Keratinocyte (primary cell): ENCODE data around the gene MUC5B. TPM values are rescaled to one million over a fixed set of nuclear protein-coding genes. Genes with fewer than 3 reads are reported as not detected.

ENCODE experiments used
- DNase-seq: peaks from one replicate; pipeline ENCODE4 v3.0.0-alpha.2; 2011; ENCODE audit warnings: low read depth, missing footprints, low spot score
- FAIRE-seq: peaks from 2 replicates; lab custom pipeline; 2011; peaks lifted over from hg19 to GRCh38; lab: Jason Lieb, UNC
- H2AFZ ChIP-seq: 2 replicates; pipeline ENCODE4 v1.6.0; 2012; ENCODE audit warnings: low read length, control low read depth, inconsistent platforms; ENCODE audit not compliant: control insufficient read depth
- H3K27ac ChIP-seq: 2 replicates; pipeline ENCODE4 v1.5.1; 2011; ENCODE audit warnings: low read length; ENCODE audit not compliant: control insufficient read depth, insufficient read depth
- H3K27me3 ChIP-seq: 3 replicates; pipeline ENCODE4 v1.6.0; 2011; ENCODE audit warnings: low read length; ENCODE audit not compliant: control insufficient read depth, insufficient read depth; ENCODE audit errors: extremely low read depth
- H3K36me3 ChIP-seq, 2 experiments: 2 replicates in 1 of 2; 3 replicates in 1 of 2; pipeline ENCODE4 v1.5.1; 2011; ENCODE audit warnings: low read length in 2 of 2, mild to moderate bottlenecking in 1 of 2; ENCODE audit not compliant: control insufficient read depth in 2 of 2, insufficient read depth in 2 of 2; ENCODE audit errors: extremely low read depth in 1 of 2
- H3K4me1 ChIP-seq: 3 replicates; pipeline ENCODE4 v1.5.1; 2011; ENCODE audit warnings: low read length; ENCODE audit not compliant: control insufficient read depth, insufficient read depth; ENCODE audit errors: extremely low read depth
- H3K4me2 ChIP-seq: 3 replicates; pipeline ENCODE4 v1.6.0; 2011; ENCODE audit warnings: low read depth, low read length; ENCODE audit not compliant: control insufficient read depth, insufficient read depth; ENCODE audit errors: extremely low read depth
- H3K4me3 ChIP-seq, 3 experiments: fragments of 200-600 bp in 1 of 3; sonication (generic) in 1 of 3; 2 replicates in 2 of 3; 3 replicates in 1 of 3; pipeline ENCODE4 v1.5.1; 2011 to 2016; ENCODE audit warnings: low read length in 3 of 3, mild to moderate bottlenecking in 3 of 3, control low read depth in 2 of 3, inconsistent platforms in 1 of 3, low read depth in 1 of 3, mixed read lengths in 1 of 3, mixed run types in 1 of 3, moderate library complexity in 1 of 3; ENCODE audit not compliant: control insufficient read depth in 2 of 3, insufficient read depth in 2 of 3; ENCODE audit errors: extremely low read depth in 1 of 3
- H3K79me2 ChIP-seq: 2 replicates; pipeline ENCODE4 v1.6.0; 2012; ENCODE audit warnings: low read length; ENCODE audit not compliant: control insufficient read depth, insufficient read depth
- H3K9ac ChIP-seq: 3 replicates; pipeline ENCODE4 v1.6.0; 2011; ENCODE audit warnings: low read length; ENCODE audit not compliant: control insufficient read depth, insufficient read depth; ENCODE audit errors: extremely low read depth
- H3K9me1 ChIP-seq: 3 replicates; pipeline ENCODE4 v1.6.0; 2011; ENCODE audit warnings: low read length; ENCODE audit not compliant: control insufficient read depth, insufficient read depth; ENCODE audit errors: extremely low read depth
- H3K9me3 ChIP-seq: 2 replicates; pipeline ENCODE4 v1.5.1; 2012; ENCODE audit warnings: low read depth, low read length; ENCODE audit not compliant: control insufficient read depth
- H4K20me1 ChIP-seq: 3 replicates; pipeline ENCODE4 v1.6.0; 2011; ENCODE audit warnings: low read length; ENCODE audit not compliant: control insufficient read depth, insufficient read depth; ENCODE audit errors: extremely low read depth
- CTCF ChIP-seq, 3 experiments: IDR thresholded peaks in 1 of 3; conservative IDR thresholded peaks in 1 of 3; optimal IDR thresholded peaks in 1 of 3; 2 replicates in 2 of 3; 3 replicates in 1 of 3; pipeline versions ENCODE3 to v1.5.1; 2011; ENCODE audit warnings: low read length in 3 of 3, mild to moderate bottlenecking in 3 of 3, moderate library complexity in 2 of 3, control low read depth in 1 of 3, inconsistent platforms in 1 of 3; ENCODE audit not compliant: insufficient read depth in 2 of 3; ENCODE audit errors: extremely low read depth in 1 of 3
- EZH2 ChIP-seq: IDR thresholded peaks from one replicate; pipeline ENCODE4 v1.6.1; 2012; ENCODE audit warnings: inconsistent platforms, mild to moderate bottlenecking, low read length, moderate library complexity
- dilution Hi-C: fragments of 300-500 bp; cut with MboI; formaldehyde crosslinking; loops from one replicate; pipeline ENCODE4 v1.7.0; 2020; ENCODE audit warnings: low sequenced_read_pairs; ENCODE audit not compliant: extremely low pct_ligation_motif_present
- polyA plus RNA-seq, 5 experiments: library from polyadenylated mRNA; depleted of rRNA in 3 of 5; stranded (reverse) in 3 of 5; stranded (forward) in 1 of 5; unstranded in 1 of 5; fragments of >200 nt; gene quantifications; 1 replicate in 1 of 5; 2 replicates in 3 of 5; 3 replicates in 1 of 5; pipeline versions ENCODE4 v1.2.1 to v1.2.3, GENCODE V29; 2011 to 2012; ENCODE audit warnings: missing spikeins in 2 of 5, low read depth in 1 of 5, low replicate concordance in 1 of 5

MUC5B gene
- polyA plus RNA-seq, 1 donor (not counting 4 experiments of a cell fraction or from before 2014, with no cell fraction given): not detected

- no peak for FAIRE-seq
- peaks cover 2% of the 10 kb centered on the region for H4K20me1 ChIP-seq
- H3K79me2 ChIP-seq: no peaks in the 10 kb centered on the region
- H3K27ac ChIP-seq: no peak overlapping the region
- no peaks in the 10 kb centered on the region for H3K9me3 ChIP-seq
- H3K4me3 ChIP-seq: no peak overlapping the region
- dilution Hi-C loops: no loop called here
- peaks cover 9 to 13% of the 10 kb centered on the region in 2 experiments for H3K36me3 ChIP-seq
- no peak for DNase-seq
- no peak overlapping the region for H3K4me2 ChIP-seq
- H3K9ac ChIP-seq: no peak overlapping the region
- H2AFZ ChIP-seq: no peak overlapping the region
- no peaks in the 10 kb centered on the region for H3K9me1 ChIP-seq
- no peaks in the 10 kb centered on the region for H3K27me3 ChIP-seq
- H3K4me1 ChIP-seq: no peaks in the 10 kb centered on the region
- no peak for TF ChIP-seq CTCF (optimal IDR thresholded peaks at IDR 0.05 in 1 of 3, IDR thresholded peaks at IDR 0.05 in 1 of 3, conservative IDR thresholded peaks at IDR 0.05 in 1 of 3; ENCODE audit: extremely low read depth in 1 of 3, insufficient read depth in 2 of 3, low read length in 3 of 3)
- no peak for TF ChIP-seq EZH2
Observed at GRCh38 chr11:1271406-1271805, 48.5 kb downstream of the MUC5B start.

GRCh38 chr11:1271927-1272326 lies 49.1 kb downstream of the MUC5B start:
- dilution Hi-C loops: no loop called here

More at GRCh38 chr11:1271927-1272326, 49.1 kb downstream of the MUC5B start:
- Histone ChIP-seq H3K79me2 (no peaks in the 10 kb centered on the region), H3K27ac (no peak overlapping the region), H4K20me1 (peaks cover 2% of the 10 kb centered on the region), H3K27me3 (no peaks in the 10 kb centered on the region), H3K4me1 (no peaks in the 10 kb centered on the region), H2AFZ (no peak overlapping the region), H3K4me2 (no peak overlapping the region), H3K9me3 (no peaks in the 10 kb centered on the region), H3K9ac (no peak overlapping the region), H3K4me3 (no peak overlapping the region), H3K9me1 (no peaks in the 10 kb centered on the region), H3K36me3 (peaks cover 9 to 18% of the 10 kb centered on the region in 2 experiments)
- DNase-seq: no peak
- FAIRE-seq: no peak
- TF ChIP-seq EZH2 (no peak), CTCF (optimal IDR thresholded peaks at IDR 0.05 in 1 of 3, IDR thresholded peaks at IDR 0.05 in 1 of 3, conservative IDR thresholded peaks at IDR 0.05 in 1 of 3; ENCODE audit: extremely low read depth in 1 of 3, insufficient read depth in 2 of 3, low read length in 3 of 3) (no peak)
